HG02870 (cell line): ENCODE results near the gene LAMA5.
A peak's percentile ranks its signal among the peaks of the same experiment; 100 is the strongest.

Experiments used
- ATAC-seq: cut with Tn5 transposase; IDR thresholded peaks from one replicate; pipeline ENCODE4 v1.9.1; 2021; ENCODE audit warnings: mild to moderate bottlenecking, moderate library complexity; ENCODE audit not compliant: unreplicated experiment

LAMA5 gene

DNA sequence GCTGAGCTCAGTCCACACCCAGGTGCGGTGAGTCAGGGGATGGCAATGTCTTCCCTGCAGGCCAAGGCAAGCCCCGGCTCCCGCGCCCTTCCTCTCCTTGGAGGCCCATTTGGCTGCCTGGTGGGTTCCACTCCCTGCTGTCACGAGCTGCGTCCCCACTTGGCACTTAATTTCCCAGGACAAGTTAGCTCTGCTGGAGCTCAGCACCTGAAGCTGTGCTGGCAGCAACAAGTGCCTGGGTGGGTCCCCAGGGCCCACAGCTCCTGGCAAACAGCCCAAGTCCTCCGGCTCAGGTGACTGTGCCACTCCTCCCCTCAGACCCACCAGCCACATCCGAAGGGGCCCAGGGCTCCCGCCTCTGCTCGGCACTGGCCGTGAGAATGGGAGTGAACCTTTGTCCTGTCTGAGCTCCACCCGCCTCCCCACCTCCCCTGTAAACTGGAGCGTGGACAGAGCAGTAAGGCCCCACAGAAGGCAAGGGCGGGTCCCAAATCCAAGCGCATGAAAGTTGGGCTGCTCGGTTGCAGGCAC lies 16.9 kb downstream of the LAMA5 start:
- no peak for ATAC-seq

GRCh38 chr20:62349556-62350097 lies 17.5 kb downstream of the LAMA5 start:
- no peak for ATAC-seq

DNA sequence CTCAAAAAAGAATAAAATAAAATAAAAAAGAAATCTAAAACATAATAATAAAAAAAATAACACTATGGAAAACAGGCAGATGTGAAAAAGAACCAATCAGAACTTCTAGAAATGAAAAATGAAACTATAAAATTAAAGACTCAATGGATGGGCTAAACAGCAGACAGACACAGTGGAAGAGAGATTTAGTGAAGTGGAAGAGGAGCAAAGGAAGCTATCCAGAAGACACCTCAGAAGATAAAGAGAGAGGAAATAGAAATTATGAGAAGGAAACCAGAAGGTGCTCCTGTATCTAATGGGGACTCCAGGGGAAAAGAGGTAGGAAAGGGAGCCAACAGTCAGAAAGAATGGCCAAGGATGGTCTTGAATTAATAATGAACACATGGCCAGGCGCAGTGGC lies 18.5 kb downstream of the LAMA5 start:
- ATAC-seq: no peak

GRCh38 chr20:62347445-62347844 lies 19.7 kb downstream of the LAMA5 start:
- no peak for ATAC-seq

DNA sequence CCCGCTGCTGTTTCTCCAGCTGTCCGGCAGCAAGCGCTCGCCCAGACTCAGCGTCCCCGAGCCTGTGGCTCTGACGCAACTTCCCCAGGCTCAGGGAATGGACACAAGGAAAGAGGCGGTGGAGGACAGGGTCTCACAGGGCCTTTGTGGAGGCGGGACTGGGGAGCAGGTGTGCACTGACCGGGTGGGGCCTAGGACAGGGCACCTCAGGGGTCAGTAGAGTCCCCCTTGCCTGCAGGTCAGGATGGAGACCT lies 20.0 kb downstream of the LAMA5 start:
- no peak for ATAC-seq

GRCh38 chr20:62346398-62347150 lies 20.5 kb downstream of the LAMA5 start:
- no peak for ATAC-seq

DNA sequence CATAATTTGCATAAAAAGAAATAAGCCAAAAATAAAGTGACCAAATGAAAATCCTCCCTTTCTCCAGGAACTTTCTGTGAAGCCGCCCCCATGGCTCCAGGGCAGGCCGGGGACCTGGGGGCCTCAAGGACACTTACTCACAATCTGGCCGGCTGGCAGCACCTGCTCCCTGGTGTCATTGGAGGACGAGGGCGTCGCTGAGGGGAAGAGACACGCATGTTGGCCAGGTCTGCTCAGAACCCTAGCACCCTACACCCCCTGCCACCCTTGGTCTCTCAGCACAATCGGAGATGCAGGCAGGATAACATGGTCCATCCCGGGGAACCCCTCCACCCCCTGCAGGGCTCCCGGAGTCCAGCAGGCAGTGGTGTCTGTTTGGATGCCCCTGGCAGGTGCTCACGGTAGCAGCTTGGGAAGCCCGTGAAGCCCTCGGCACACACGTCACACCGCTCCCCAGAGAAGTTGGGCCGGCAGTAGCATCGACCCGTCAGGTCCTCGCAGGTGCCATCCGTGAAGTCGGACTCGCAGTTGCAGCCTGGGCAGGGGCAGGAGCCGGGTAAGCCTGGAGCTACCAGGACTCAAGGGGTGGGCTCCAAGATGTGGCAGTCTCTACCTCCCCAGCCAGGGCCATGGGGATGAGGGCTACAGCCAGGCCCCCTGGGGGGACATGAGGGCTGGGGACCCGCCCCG lies 21.3 kb downstream of the LAMA5 start:
- ATAC-seq: no peak

DNA sequence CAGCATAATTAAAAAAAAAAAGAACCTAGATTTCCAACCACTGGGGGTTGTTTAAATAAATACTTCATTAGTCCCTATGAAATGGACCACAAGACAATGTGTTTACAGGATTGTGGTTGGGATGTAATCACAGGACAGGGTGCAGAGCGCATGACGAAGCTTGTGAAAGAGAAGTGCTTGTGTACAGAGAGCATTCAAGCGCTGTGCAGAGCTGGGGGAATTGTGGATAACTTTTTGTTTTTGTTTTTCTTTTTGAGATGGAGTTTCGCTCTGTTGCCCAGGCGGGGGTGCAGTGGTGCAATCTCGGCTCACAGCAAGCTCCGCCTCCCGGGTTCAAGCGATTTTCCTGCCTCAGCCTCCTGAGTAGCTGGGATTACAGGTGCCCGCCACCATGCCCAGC lies 22.3 kb downstream of the LAMA5 start:
- ATAC-seq: no peak

DNA sequence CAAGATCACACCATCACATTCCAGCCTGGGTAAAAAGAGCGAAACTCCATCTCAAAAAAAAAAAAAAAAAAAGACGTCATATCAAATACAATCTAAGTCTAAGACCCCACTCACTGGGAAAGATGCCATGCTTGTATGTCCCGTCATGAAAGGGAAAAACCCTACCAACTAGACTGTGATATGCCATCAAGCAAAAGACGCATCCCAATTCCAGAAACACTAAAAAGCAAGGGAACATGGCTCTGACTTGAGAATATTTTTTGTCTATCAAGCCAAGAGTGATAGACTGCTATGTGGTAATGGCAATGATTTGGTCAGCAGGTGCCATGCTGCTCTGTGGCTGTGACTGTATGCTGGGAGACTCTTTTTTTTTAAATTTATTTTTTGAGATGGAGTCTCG lies 23.0 kb downstream of the LAMA5 start:
- no peak for ATAC-seq

DNA sequence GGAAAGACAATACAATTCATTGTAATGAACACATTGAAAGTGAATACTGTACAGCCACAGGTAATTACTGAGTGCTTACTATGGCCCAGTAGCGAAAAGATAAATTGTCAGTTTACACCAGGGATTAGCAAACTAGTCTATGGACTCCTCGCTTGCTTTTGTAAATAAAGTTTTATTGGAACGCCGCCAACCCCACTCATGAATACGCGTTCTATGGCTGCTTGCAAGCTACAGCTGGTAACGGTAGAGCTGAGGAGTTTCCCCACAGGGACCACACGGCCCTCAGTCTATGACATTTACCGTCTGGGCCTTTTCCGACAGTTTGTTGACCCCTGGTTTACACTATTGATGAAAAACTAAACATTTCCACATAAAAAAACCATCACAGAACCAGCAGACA lies 24.2 kb downstream of the LAMA5 start:
- no peak for ATAC-seq

- ATAC-seq: peak; percentile 70
Measured at GRCh38 chr20:62339647-62340062, 27.5 kb downstream of the LAMA5 start.

GRCh38 chr20:62338294-62338620 lies 28.9 kb downstream of the LAMA5 start:
- ATAC-seq: no peak

DNA sequence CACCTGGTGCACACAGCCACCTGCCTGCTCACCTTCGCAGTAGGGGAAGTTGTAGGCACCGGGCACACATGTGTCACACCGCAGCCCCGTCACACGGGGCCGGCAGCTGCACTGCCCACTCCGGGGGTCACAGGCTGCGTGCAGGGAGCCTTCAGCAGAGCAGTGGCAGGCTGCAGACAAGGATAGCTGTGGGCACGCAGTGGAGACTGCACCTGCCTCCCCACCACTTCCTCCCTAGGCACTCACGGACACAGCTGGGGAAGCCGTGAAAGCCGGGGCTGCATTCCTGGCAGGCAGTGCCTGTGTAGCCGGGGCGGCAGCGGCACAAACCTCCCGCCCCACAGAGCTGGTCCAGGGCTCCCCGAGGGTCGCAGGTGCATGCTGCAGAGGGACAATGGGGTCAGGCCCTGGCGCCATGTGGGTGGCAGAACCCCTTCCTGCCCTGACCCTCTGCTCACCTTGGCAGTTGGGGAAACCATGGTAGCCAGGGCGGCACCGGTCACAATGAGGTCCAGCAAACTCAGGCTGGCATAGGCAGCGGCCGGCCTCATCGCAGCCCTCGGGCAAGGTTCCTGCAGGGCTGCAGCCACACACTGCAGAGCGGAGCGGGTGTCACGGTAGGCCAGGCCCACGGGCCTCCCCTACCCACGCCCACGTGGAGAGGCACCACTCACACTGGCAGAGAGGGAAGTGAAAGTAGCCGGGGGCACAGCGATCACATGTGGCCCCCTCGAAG lies 29.4 kb downstream of the LAMA5 start:
- no peak for ATAC-seq

- no peak for ATAC-seq
Measured at GRCh38 chr20:62336775-62337557, 30.1 kb downstream of the LAMA5 start.

GRCh38 chr20:62336329-62336728 lies 30.8 kb downstream of the LAMA5 start:
- ATAC-seq: no peak

DNA sequence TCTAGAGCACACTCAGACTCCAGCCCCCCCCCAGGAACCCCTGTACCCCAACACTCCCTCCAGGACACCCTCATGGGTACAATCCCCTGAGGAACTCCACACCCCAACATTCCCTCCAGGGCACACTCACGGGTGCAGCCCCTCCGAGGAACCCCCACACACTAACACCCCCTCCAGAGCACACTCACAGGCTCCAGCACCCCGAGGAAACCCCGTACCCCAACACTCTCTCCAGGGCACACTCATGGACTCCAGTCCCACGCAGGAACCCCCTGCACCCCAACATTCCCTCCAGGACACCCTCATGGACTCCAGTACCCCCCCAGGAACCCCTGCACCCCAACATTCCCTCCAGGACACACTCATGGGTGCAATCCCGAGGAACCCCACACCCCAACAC lies 31.6 kb downstream of the LAMA5 start:
- ATAC-seq: no peak

DNA sequence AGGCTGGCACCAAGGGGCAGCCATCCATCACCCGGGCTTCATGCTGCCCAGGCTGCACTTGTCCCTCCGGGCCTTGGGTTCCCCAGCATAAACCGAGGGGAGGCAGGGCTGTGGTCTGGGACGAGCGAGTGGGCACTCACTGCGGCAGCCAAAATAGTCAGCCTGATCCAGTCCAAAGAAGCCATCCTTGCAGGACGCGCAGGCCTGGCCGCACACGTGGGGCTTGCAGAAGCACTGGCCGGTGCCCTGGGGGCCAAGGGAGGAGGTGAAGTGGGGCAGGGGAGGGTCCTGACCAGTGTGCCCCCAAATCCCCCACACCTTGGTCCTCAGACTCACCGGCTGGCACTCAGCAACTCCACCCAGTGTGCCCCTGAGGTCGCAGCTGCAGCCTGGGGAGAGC lies 32.2 kb downstream of the LAMA5 start:
- no peak for ATAC-seq

DNA sequence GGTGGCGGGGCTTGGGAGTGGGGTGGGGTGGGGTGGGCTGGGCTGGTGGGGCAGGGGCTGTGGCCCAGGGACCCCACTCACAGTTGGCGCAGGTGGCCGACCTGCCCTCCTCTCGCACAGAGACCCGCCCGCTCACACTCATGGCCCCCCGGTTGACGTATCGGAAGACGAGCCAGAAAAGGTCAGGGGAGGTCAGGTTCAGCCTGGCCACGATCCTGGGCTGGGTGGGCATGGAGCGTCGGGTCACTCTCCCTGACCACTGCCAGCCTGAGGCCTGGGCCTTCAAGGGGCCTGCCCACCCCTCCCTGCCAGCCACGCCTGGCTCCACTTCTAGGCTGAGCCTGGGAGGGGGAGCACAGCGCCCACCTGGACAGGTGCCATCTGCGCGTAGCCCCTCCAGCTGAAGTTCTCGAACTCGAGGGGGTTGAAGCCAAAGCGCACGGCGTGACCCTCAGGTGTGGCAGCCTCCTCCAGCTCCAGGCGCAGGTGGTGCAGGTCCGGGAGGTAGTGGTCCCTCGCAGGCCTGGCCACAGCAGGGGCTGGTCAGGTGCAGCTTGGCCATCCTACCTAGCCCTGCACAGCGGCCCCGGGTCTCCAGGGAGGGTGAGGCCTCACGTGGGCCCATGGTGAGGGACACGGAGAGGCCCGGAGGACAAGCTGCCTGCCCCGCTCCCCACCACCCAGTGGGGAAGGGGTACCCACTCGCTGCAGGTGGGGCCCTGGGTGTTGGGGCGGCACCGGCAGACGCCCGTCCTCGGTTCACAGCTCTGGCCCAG lies 33.1 kb downstream of the LAMA5 start:
- no peak for ATAC-seq

DNA sequence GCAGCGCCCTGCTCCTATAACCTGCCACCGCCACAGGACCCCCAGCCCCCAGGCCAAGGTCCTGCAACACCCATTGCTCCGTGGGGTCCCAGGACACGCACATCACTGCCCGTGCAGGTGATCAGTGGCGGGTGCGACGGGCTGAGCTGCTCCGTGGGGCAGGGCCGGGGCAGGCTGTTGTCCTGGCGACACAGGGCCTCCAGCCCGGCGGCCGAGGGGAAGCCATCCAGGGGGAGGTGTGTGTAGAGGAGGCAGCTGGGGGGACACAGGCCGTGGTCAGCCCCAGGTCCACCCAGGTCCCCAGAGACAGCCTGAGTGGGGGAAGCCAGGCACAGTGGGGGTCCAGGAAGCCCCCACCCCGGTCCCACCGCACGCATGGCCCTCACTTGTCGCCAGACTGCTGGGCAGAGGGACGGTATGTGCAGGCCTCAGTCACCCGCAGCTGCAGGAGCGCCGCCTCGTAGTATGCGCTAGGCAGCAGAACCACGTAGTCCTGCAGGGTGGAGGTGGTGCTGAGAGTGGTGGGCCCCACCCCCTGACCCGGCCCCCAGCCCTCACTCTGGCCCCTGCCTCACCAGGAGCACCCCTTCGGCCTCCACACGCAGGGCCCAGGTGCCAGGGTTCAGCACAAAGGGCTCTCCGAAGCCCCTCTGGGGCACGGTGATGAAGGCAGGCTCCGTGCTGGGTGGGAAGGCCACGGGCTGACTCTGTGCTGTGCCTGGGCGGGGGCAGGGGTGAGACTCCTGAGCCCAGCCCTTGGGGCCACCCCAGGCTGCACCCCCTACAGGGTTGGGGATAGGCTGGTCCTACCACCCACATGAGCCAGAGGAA lies 33.9 kb downstream of the LAMA5 start:
- no peak for ATAC-seq
